ENCODE measurements around the gene ZNF563. TPM values are rescaled to one million over a fixed set of nuclear protein-coding genes. Genes with fewer than 3 reads are reported as not detected.

Gene ZNF563
- polyA plus RNA-seq, 1 donor: 3.9 TPM

DNA sequence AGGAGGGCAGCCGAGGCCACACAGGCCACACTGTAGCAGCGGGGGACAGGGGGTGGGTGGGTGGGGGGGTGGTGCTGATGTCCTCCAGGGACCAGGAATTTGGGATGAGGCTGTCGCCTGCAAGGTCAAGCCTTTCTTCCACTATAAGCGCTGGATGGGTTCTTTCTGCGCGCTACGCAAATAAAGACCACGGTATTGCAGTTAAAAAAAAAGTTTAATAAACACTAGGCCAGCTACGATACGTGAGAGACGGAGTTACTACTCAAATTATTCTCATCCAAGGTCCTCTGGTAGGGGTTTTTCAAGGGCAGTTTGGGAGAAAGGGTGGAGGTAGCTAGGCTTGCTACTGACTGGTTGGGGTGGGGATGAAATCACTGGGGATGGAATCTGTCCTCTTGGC is 38.2 kb downstream of the ZNF563 start:
- no peak for DNase-seq

DNA sequence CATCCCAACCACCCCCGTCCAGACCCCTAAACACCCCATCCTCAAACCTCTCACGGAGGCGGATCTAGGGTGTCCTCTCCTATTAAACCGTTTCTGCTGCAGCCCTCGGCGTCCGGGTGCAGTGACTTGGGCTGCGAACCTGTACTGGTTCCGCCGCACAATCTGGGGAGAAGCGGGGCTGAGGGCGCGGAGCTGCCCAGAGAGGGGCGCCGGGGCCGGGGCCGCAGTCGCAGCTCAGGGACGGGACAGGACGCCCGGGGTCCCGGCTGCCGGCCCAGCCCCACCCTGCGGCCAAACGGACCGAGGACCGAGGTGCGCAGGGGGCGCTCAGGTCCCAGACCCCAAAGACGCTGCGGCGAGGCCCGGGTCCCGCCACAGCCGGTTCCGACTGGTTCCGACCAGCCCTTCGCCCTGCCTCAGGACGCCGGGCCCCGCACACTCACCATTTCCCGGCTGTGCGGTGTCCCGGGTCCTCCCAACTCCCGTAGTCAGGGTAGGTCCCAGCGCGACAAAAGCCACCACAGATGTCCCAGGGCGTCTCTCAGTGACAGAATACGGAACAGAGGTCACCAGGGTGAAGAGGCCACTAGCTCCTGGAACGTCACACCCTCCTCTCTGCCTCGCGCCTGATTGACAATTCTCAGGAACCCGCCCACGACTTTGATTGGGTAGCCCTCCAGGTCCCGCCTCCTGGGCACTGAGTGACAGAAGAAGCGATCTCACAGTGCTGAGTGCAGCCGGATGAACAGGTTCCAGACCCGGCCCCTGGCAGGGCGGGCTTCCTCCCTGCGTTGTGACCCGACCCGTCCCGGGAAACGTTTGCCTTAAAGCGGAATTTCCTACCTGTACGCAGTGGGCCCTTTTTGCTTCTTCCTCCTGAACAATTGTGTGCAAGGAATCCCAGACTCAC is 38.9 kb downstream of the ZNF563 start, which contains the start of gene ZNF44:
TSS of gene ZNF44 (minus strand) at position 635 of the 910 bp plus-strand sequence. CDS start at position 446, 189 bp downstream.
- DNase-seq: peak; percentile 98

DNA sequence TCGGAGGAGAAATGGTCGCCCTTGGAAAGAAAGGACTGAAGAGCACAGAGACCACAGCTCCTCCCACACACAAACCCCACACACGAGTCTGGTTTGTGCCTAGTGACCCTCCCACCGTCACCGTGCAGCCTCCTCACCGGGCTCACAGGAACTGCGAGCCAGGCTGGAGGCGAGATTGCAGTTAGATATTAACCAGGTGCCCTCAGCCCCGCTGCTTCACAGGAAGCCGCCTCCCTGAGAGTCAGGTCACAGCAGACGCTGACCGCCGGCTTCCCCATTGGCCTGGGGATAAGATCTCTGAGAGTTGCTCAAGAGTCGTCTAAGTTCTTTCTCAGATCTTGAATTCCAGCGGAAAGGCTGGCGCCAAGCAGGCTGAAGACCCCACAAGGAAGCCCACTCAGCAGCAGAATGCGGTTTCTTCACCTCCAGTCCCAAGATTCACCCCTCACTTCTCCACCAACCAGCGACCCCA is 39.6 kb downstream of the ZNF563 start:
- peak; percentile 60 for DNase-seq

DNA sequence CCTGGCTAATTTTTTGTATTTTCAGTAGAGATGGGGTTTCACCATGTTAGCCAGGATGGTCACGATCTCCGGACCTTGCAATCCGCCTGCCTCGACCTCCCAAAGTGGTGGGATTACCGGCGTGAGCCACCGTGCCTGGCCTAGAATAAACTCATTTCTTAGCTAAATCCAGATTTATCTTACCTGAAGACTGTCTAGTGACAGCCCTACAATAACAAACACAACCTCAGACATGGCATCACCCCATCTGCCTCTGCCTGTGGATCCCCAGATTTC is 43.7 kb downstream of the ZNF563 start:
- no peak for DNase-seq

DNA sequence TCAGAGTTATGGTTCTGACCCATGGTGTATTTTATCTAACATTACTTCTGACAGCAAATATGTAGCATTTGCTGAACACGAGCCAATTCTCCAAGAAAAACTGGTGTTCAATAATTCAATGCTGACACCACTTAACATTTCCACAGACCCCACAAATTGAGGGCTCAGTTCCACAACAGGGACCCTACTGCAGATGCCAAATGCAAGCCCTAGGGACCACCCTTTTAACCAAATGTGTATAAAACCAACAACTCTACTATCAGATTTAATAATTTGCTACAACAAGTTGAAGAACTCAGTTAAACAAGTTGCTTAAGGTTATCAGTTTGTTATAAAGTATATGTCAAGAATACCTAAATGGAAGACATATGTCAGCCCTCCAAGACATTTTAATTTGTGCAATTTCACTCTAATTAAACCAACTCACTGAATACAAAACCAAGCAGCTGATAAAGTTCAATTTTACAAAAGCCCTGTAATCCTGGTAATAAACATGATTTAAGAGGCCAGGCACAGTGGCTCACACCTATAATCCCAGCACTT is 45.4 kb downstream of the ZNF563 start:
- peak; percentile 41 for DNase-seq

DNA sequence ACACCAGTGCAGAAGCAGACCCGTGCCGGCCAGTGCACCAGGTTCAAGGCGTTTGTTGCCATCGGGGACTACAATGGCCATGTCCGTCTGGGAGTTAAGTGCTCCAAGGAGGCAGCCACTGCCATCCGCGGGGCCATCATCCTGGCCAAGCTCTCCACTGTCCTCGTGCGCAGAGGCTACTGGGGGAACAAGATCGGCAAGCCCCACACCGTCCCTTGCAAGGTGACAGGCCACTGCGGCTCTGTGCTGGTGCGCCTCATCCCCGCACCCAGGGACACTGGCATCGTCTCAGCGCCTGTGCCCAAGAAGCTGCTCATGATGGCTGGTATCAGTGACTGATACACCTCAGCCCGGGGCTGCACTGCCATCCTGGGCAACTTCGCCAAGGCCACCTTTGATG is 48.8 kb downstream of the ZNF563 start:
- DNase-seq: no peak

DNA sequence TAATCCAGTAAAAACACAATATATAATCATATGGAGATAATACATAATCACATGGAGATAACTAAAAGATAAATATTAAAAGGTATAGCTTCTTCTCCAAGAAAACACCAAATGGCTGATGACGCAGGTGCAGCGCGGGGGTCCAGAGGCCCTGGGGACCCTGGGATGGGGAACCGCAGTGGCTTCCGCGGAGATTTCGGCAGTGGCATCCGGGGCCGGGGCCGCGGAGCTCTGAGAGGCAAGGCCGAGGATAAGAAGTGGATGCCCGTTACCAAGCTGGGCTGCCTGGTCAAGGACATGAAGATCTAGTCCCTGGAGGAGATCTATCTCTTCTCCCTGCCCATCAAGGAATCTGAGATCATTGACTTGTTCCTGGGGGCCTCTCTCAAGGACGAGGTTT is 49.2 kb downstream of the ZNF563 start:
- DNase-seq: no peak

DNA sequence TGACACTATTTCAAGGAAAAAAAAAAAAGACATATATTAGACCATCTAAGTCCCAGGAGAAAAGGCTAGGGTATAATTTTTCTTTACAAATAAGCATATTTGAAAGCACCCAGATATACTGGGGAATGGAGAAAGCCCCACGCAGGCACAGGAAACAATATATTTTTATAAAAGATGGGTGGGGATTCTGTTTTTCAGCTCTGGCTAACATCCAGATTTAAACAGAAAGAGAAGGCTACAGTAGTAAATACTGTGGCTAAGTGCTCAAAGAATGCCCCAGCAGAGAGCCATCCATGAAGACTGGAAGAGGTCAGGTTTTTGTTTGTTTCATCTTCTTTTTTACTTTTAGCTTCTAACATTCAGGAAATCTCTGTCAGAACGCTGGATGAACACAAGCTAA is 54.7 kb downstream of the ZNF563 start:
- no peak for DNase-seq

DNA sequence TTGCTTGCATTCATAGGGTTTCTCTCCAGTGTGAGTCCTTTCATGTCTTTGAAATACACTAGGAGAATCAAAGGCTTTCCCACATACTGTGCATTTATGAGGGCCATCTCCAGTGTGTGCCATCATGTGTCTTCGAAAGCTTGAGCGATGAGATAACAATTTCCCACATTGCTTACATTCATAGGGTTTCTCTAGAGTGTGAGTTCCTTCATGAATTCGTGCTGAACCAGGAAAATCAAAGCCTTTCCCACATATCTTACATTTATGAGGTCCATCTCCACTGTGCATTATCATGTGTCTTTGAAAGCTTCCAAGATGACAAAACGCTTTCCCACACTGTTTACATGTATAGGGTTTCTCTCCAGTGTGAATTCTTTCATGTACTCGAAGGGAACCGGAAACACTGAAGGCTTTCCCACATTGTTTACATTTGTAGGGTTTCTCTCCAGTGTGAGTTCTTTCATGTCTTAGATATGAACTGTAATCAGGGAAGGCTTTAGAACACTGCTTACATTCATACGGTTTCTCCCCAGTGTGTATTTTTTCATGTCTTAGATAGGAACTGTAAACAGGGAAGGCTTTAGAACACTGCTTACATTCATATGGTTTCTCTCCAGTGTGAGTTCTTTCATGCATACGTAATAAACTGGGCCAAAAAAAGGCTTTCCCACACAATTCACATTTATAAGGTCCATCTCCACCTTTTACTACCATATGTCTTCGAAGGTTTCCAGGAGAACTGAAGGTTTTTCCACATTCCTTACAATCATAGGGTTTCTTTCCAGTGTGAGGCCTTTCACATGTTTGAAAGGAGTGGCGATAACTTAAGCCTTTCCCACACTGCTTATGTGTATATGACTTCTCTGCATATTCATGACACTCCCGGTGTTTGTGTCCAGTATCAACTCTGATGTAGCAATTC is 60.2 kb downstream of the ZNF563 start:
- DNase-seq: no peak

DNA sequence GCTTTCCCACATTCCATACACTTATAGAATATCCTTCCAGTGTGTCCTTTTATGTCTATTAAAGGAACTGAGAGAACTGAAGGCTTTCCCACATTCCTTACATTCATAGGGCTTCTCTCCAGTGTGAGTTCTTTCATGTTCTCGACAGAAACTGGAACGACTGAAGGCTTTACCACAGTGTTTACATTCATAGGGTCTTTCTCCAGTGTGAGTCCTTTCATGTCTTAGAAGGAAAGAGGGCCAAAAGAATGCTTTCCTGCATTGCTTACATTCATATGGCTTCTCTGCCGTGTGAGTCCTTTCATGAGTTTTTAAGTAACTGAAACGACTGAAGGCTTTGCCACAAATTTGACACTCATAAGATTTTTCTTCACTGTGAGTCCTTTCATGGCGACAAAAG is 61.0 kb downstream of the ZNF563 start:
- DNase-seq: no peak

DNA sequence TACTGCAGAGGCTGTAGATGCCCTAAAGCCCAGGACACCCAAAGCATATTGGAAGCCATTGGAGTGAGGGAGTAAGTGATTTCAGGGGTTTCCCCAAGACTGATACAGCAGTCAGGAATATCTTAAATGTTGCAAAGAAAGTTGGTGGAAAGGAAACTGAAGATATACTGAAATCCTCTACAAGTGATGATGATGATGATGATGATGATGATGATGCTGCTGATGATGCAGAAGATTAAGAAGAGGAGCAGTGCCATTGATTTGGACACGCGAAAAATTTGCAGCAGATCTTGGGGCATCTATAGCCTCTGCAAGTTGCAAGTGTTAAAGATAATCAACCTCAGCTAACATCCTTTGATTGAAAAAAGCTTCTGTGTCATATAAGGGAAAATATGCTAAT is 62.6 kb downstream of the ZNF563 start:
- DNase-seq: no peak

Other genes starting within 250 kb of the ZNF563 start
- gene ZNF20, start 193.3 kb downstream of the ZNF563 start, polyA plus RNA-seq (ENCODE audit: insufficient read length): 8.4 TPM
- 20.1 TPM for gene ZNF625, start 176.9 kb downstream of the ZNF563 start, polyA plus RNA-seq (ENCODE audit: insufficient read length)
- 22.2 TPM for gene ZNF136, start 170.5 kb downstream of the ZNF563 start, polyA plus RNA-seq (ENCODE audit: insufficient read length)
- gene ZNF44, start 38.8 kb downstream of the ZNF563 start, polyA plus RNA-seq (ENCODE audit: insufficient read length): 58.6 TPM
- 6.9 TPM for gene ZNF442, start 32.0 kb upstream of the ZNF563 start, polyA plus RNA-seq (ENCODE audit: insufficient read length)
- 9.3 TPM for gene ZNF799, start 67.6 kb upstream of the ZNF563 start, polyA plus RNA-seq (ENCODE audit: insufficient read length)
- gene ZNF443, start 107.4 kb upstream of the ZNF563 start, polyA plus RNA-seq (ENCODE audit: insufficient read length): 14.2 TPM
- gene ZNF709, start 151.2 kb upstream of the ZNF563 start, polyA plus RNA-seq (ENCODE audit: insufficient read length): 11.0 TPM
- 13.9 TPM for gene ZNF564, start 217.8 kb upstream of the ZNF563 start, polyA plus RNA-seq (ENCODE audit: insufficient read length)

Measured in left kidney (tissue), 2 donors.